ENCODE results near the gene RFX2. TPM values are rescaled to one million over a fixed set of nuclear protein-coding genes. Genes with fewer than 3 reads are reported as not detected.

The RFX2 gene
- total and polyA plus RNA-seq, 9 of the 15 experiments (the other 6 are each of a cell fraction or from before 2014, with no cell fraction given): 3.6 to 18.7 (median 8.7) TPM

DNA sequence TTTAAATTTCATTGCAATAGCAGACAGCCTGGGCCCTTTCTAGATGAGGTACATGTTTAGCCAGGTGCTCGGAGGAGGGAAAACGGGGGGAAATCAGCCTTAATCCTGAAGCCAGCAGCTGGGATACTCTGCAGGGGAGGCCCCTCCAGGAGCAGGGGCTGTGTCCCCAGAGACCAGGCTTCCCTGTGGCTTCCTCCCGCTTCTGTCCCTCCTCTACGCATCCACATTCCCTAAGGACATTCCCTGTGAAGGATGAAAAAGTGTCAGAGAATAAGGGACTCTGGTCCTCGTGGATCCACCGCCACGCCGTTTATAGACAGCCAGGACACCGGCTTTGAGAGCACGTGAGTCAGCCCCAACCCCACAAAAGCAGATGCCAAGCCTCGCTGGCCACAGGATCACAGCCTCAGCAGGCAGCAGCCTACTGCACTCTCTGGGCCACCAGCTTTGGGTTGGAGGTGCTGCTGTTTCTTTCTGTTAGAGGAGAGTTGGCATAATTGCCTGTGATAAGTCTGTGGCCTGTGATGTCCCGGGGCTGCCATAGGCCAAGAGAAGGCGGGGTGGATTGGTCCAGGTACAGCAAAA lies 95.7 kb downstream of the RFX2 start:
- 0 out of 4 replicates have a peak overlapping the region, but pooled peaks of 1 of the 2 experiments have one; percentile 55 for H3K9ac ChIP-seq (ENCODE audit: insufficient read depth in 1 of 2, low read depth in 2 of 2, low read length in 2 of 2)
- no peak for DNase-seq (ENCODE audit: extremely low read depth in 1 of 4, low spot score in 3 of 4)
- H4K20me1 ChIP-seq (replicated peaks; ENCODE audit: control insufficient read depth, insufficient read depth, low read length): no peaks in the 10 kb centered on the region; the same call in 1 of the 2 replicates
- H2AFZ ChIP-seq (ENCODE audit: low read depth, low read length): no peak overlapping the region
- no TSS peak for BruUV-seq (replicated peaks)
- ChIA-PET CTCF (ENCODE audit: low intra/inter-chr PET ratio) (no interaction called here), POLR2A (interaction anchor here (0.6 kb wide), 2 partner anchors 27 to 72 kb away, joined by 3 read pairs; no protein-coding TSS in a partner anchor)
- FAIRE-seq: no peak
- no peak for TF ChIP-seq HSF4 (CRISPR knock-in tag; IDR thresholded peaks at IDR 0.05; ENCODE audit: borderline replicate concordance)
- no peak for TF ChIP-seq DDX20 (tag; IDR thresholded peaks at IDR 0.05; ENCODE audit: low read depth)
- TF ChIP-seq, protein P1, sequence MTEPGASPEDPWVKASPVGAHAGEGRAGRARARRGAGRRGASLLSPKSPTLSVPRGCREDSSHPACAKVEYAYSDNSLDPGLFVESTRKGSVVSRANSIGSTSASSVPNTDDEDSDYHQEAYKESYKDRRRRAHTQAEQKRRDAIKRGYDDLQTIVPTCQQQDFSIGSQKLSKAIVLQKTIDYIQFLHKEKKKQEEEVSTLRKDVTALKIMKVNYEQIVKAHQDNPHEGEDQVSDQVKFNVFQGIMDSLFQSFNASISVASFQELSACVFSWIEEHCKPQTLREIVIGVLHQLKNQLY (CRISPR knock-in tag; conservative IDR thresholded peaks at IDR 0.05): no peak
- no peak for TF ChIP-seq NCOR1 (IDR thresholded peaks at IDR 0.05)
- TF ChIP-seq HDAC1 (IDR thresholded peaks at IDR 0.05): no peak
- no peak for TF ChIP-seq TAF9B (IDR thresholded peaks at IDR 0.05; ENCODE audit: partially characterized antibody)
- TF ChIP-seq FUS (optimal IDR thresholded peaks at IDR 0.05; ENCODE audit: low read depth, low read length): no peak
- TF ChIP-seq PML (IDR thresholded peaks at IDR 0.05; ENCODE audit: low read length): no peak
- no peak for TF ChIP-seq IFI16 (CRISPR knock-in tag; IDR thresholded peaks at IDR 0.05)
- TF ChIP-seq ZNF121 (CRISPR knock-in tag; conservative IDR thresholded peaks at IDR 0.05): no peak
- TF ChIP-seq, protein P2, sequence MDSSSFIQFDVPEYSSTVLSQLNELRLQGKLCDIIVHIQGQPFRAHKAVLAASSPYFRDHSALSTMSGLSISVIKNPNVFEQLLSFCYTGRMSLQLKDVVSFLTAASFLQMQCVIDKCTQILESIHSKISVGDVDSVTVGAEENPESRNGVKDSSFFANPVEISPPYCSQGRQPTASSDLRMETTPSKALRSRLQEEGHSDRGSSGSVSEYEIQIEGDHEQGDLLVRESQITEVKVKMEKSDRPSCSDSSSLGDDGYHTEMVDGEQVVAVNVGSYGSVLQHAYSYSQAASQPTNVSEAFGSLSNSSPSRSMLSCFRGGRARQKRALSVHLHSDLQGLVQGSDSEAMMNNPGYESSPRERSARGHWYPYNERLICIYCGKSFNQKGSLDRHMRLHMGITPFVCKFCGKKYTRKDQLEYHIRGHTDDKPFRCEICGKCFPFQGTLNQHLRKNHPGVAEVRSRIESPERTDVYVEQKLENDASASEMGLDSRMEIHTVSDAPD (CRISPR knock-in tag; IDR thresholded peaks at IDR 0.05): no peak
- TF ChIP-seq JUNB (CRISPR knock-in tag; conservative IDR thresholded peaks at IDR 0.05): no peak
- no peak for TF ChIP-seq ZNF174 (CRISPR knock-in tag; IDR thresholded peaks at IDR 0.05)
- TF ChIP-seq BMI1 (IDR thresholded peaks at IDR 0.05; ENCODE audit: low read length): no peak
- no peak for TF ChIP-seq ZNF589 (CRISPR knock-in tag; IDR thresholded peaks at IDR 0.05; ENCODE audit: low read depth)
- TF ChIP-seq POU5F1 (IDR thresholded peaks at IDR 0.05; ENCODE audit: borderline replicate concordance, low read depth, low read length, partially characterized antibody): no peak
- TF ChIP-seq SMARCC2 (IDR thresholded peaks at IDR 0.05; ENCODE audit: low read depth): no peak
- H3K27me3 ChIP-seq (ENCODE audit: control insufficient read depth in 2 of 2, insufficient read depth in 2 of 2, low read length in 2 of 2): no peaks in the 10 kb centered on the region; a peak in 1 of 5 replicates
- intact Hi-C loops (cut with micrococcal nuclease) (no loop called here), in situ Hi-C loops (cut with MboI) (no loop called here)
- H3K9me1 ChIP-seq (ENCODE audit: control insufficient read depth, insufficient read depth, low read length): no peaks in the 10 kb centered on the region
- 80% methylated on average over 7 of the region's 13 CpGs for WGBS (ENCODE audit: insufficient coverage, low coverage, missing lambda C conversion rate)
- H3K4me1 ChIP-seq (replicated peaks in 1 of 2; ENCODE audit: control insufficient read depth in 2 of 2, insufficient read depth in 2 of 2, low read length in 2 of 2): peaks cover 0 to 10% of the 10 kb centered on the region in 2 experiments; a peak in 2 of 5 replicates
- H3K79me2 ChIP-seq (ENCODE audit: control insufficient read depth, insufficient read depth, low read length): no peaks in the 10 kb centered on the region
- H3K9me3 ChIP-seq (replicated peaks; ENCODE audit: control insufficient read depth, insufficient read depth, low read depth, low read length): no peaks in the 10 kb centered on the region
- no peak overlapping the region for H3K4me2 ChIP-seq (ENCODE audit: insufficient read depth, low read length)
- H3K4me3 ChIP-seq: no peak overlapping the region
- no peak overlapping the region for H3K27ac ChIP-seq (ENCODE audit: extremely low read depth, low read depth, low read length)
- no peak for ATAC-seq
- no peaks in the 10 kb centered on the region; the same call in 2 of the 3 replicates for H3K36me3 ChIP-seq (ENCODE audit: control insufficient read depth, insufficient read depth, low read length)
